MM.1S (cell line): ENCODE data around the gene AGBL4.

Experiments used
- EZH2 ChIP-seq: fragments of 300-600 bp; sonication (generic); optimal IDR thresholded peaks from 2 replicates; pipeline ENCODE3; 2017; ENCODE audit warnings: low read depth, mild to moderate bottlenecking, antibody characterized with exemption, low read length, mixed read lengths
- EZH2phosphoT487 ChIP-seq: fragments of 300-600 bp; sonication (generic); IDR thresholded peaks from 2 replicates; pipeline ENCODE4 v1.6.1; 2018; ENCODE audit warnings: antibody characterized with exemption, low read length
- TF ChIP-seq, protein P1 (sequence below): fragments of 300-600 bp; sonication (generic); IDR thresholded peaks from 2 replicates; pipeline ENCODE4 v1.5.1; 2016; ENCODE audit warnings: antibody characterized with exemption, low read length, mixed read lengths

DNA sequence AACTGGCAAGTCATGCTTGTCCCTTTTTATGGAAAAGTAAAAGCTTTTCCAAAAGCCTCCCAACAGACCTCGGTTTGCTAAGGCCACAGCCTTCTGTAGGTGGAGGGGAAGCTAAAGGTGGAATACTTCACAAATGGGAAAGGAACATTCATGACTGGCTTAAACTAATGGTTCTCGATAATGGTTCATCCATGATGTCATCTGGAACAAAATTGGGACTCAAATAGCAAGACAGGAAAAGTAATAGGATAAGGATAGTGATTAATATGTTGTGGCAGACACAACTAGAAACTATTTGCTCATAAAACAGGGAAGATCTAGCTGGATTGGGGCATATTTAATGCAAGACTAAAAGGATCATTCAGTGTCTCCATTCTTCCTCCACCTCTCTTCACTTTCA is 1535.0 kb downstream of the AGBL4 start:
- TF ChIP-seq EZH2 (no peak), EZH2phosphoT487 (no peak)
- TF ChIP-seq, protein P1, sequence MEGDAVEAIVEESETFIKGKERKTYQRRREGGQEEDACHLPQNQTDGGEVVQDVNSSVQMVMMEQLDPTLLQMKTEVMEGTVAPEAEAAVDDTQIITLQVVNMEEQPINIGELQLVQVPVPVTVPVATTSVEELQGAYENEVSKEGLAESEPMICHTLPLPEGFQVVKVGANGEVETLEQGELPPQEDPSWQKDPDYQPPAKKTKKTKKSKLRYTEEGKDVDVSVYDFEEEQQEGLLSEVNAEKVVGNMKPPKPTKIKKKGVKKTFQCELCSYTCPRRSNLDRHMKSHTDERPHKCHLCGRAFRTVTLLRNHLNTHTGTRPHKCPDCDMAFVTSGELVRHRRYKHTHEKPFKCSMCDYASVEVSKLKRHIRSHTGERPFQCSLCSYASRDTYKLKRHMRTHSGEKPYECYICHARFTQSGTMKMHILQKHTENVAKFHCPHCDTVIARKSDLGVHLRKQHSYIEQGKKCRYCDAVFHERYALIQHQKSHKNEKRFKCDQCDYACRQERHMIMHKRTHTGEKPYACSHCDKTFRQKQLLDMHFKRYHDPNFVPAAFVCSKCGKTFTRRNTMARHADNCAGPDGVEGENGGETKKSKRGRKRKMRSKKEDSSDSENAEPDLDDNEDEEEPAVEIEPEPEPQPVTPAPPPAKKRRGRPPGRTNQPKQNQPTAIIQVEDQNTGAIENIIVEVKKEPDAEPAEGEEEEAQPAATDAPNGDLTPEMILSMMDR, result no peak
